Stomach (tissue), 19 donors: ENCODE results near the gene IFNA6. TPM values are rescaled to one million over a fixed set of nuclear protein-coding genes. Genes with fewer than 3 reads are reported as not detected.

Experiments used
- DNase-seq, 2 donors: peaks; one replicate each; pipeline versions ENCODE4 v3.0.0 to v3.0.0-alpha.2; 2013 to 2019
- H3K27ac ChIP-seq, 5 donors: fragments of 200-600 bp in 4 of 5; sonication (generic) in 4 of 5; one replicate each; pipeline ENCODE4 v1.5.1; 2013 to 2019; ENCODE audit warnings: mild to moderate bottlenecking in 1 of 5, moderate library complexity in 1 of 5
- H3K27me3 ChIP-seq, 3 donors: fragments of 200-600 bp; sonication (generic); one replicate each; pipeline ENCODE4 v1.5.1; 2017 to 2019; ENCODE audit warnings: mixed run types in 1 of 3
- H3K36me3 ChIP-seq, 4 donors: fragments of 200-600 bp; sonication (generic); 1 replicate in 3 of 4; 2 replicates in 1 of 4; pipeline ENCODE4 v1.5.1; 2016 to 2019
- H3K4me1 ChIP-seq, 4 donors: fragments of 200-600 bp; sonication (generic); one replicate each; pipeline ENCODE4 v1.5.1; 2016 to 2019
- H3K4me3 ChIP-seq, 4 donors: fragments of 200-600 bp; sonication (generic) in 3 of 4; one replicate each; pipeline ENCODE4 v1.5.1; 2016 to 2019; ENCODE audit warnings: mild to moderate bottlenecking in 1 of 4
- H3K9me3 ChIP-seq, 4 donors: fragments of 200-600 bp; sonication (generic); one replicate each; pipeline ENCODE4 v1.5.1; 2016 to 2019
- CTCF ChIP-seq, 7 experiments: fragments of 450-650 bp in 4 of 7; fragments of 200-600 bp in 3 of 7; sonication (generic) in 3 of 7; IDR thresholded peaks; one replicate each; pipeline ENCODE4 v1.5.1; 2016 to 2019; ENCODE audit warnings: antibody characterized with exemption in 7 of 7, control low read depth in 2 of 7, mild to moderate bottlenecking in 1 of 7
- EP300 ChIP-seq: sonication (generic); formaldehyde crosslinking; IDR thresholded peaks from one replicate; pipeline ENCODE4 v1.6.1; 2017; ENCODE audit warnings: antibody characterized with exemption
- POLR2A ChIP-seq, 4 donors: fragments of 450-650 bp; IDR thresholded peaks; one replicate each; pipeline ENCODE4 v1.6.1; 2016; ENCODE audit warnings: antibody characterized with exemption in 4 of 4, control low read depth in 2 of 4, mild to moderate bottlenecking in 1 of 4, moderate library complexity in 1 of 4
- POLR2AphosphoS5 ChIP-seq, 3 donors: sonication (generic); formaldehyde crosslinking; IDR thresholded peaks; one replicate each; pipeline ENCODE4 v1.6.1; 2016; ENCODE audit warnings: antibody characterized with exemption in 3 of 3
- WGBS, 5 donors: extraction: QIAGEN DNeasy Blood & Tissue Kit in 3 of 5; methylation state at CpG; one replicate each; pipeline versions ENCODE4 v1.1.5 to v1.1.7; 2013 to 2018; 5-methylcytosine and 5-hydroxymethylcytosine counted together
- intact Hi-C: fragments of 100-400 bp; cut with DNase I; formaldehyde crosslinking; loops from one replicate; pipeline ENCODE4 v1.15.1; 2023; ENCODE audit warnings: low total_unique reads
- long read RNA-seq, 10 donors: transcript quantifications; one replicate each; lab custom pipeline, GENCODE V29; 2026
- polyA plus RNA-seq, 3 donors: library from polyadenylated mRNA; stranded (reverse); fragments of 200-250 nt; gene quantifications; one replicate each; pipeline ENCODE4 v1.2.3, GENCODE V29; 2013
- total RNA-seq, 5 donors: library from RNA; depleted of rRNA; stranded (reverse); fragments of >200 nt; gene quantifications; one replicate each; pipeline versions ENCODE4 v1.1.0 to v1.2.3, GENCODE V29; 2014 to 2016
- donor health status: healthy with polysubstance abuse.
- donor health status: Bipolar disorder and iron deficiency.
- donor health status: healthy.

Gene IFNA6
- total RNA-seq (not detected), polyA plus RNA-seq (not detected)
- long read RNA-seq, donor 1 = 0 reads
- long read RNA-seq, donor 2 = 0 reads
- long read RNA-seq, donor 3 = 0 reads
- long read RNA-seq, donor 4 = 0 reads
- long read RNA-seq, donor 5 = 0 reads
- long read RNA-seq, donor 6 = 0 reads
- long read RNA-seq, donor 7 = 0 reads
- long read RNA-seq, donor 8 = 0 reads
- long read RNA-seq, donor 9 = 0 reads
- long read RNA-seq, donor 10 = 0 reads

GRCh38 chr9:21350787-21351186, at the start of gene IFNA6:
TSS of gene IFNA6 (minus strand) at chr9:21350887. CDS start at chr9:21350887, 0 bp downstream.
- no peaks in the 10 kb centered on the region for H3K36me3 ChIP-seq
- no peak within 1 kb of the TSS for H3K27ac ChIP-seq
- 60 to 87% (median 69%) methylated on average over 1 of the region's 1 CpG for WGBS, 5 donors
- peaks cover 0 to 5% (median under 1%) of the 10 kb centered on the region in 4 donors for H3K9me3 ChIP-seq
- H3K4me1 ChIP-seq = no peaks in the 10 kb centered on the region
- intact Hi-C loops = no loop called here
- no peak within 1 kb of the TSS for H3K4me3 ChIP-seq
- peaks cover 0 to 8% (median 0%) of the 10 kb centered on the region in 3 donors for H3K27me3 ChIP-seq
- TF ChIP-seq CTCF (IDR thresholded peaks at IDR 0.05) (no peak), POLR2A (IDR thresholded peaks at IDR 0.05) (no peak), POLR2AphosphoS5 (IDR thresholded peaks at IDR 0.05) (no peak), EP300 (no peak)
- DNase-seq = no peak

DNA sequence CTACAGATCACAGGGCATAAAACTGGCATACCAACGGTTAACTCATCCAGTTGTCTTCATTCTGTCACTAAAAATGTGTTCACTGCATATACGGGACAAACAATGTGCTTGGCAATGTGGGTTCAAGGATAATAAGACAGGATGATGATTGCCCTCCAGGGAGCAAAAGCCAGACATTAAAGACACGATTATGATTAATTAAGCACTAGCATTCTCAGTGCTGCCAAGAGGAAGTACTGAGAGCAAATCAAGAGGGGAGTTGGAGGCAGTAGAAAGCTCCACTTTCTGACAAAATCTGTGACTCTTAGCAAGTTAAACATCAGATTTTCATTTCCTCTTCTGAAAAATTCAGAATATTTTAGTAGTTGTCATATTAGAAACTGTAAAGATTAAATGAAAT, 49.3 kb upstream of the IFNA6 start:
- Histone ChIP-seq H3K9me3 (no peaks in the 10 kb centered on the region), H3K36me3 (no peaks in the 10 kb centered on the region), H3K27me3 (peaks cover 0 to 81% (median 33%) of the 10 kb centered on the region in 3 donors), H3K4me3 (no peak overlapping the region), H3K27ac (no peak overlapping the region), H3K4me1 (peaks cover 9 to 23% (median 20%) of the 10 kb centered on the region in 4 donors)
- WGBS, 5 donors = 33 to 50% (median 39%) methylated on average over 3 of the region's 3 CpGs
- TF ChIP-seq EP300 (no peak), POLR2A (IDR thresholded peaks at IDR 0.05) (no peak), POLR2AphosphoS5 (IDR thresholded peaks at IDR 0.05) (no peak), CTCF (IDR thresholded peaks at IDR 0.05) (no peak)
- intact Hi-C loops = loop anchor here (10.0 kb wide), 1 partner anchor 75 kb away; no protein-coding TSS in a partner anchor
- no peak for DNase-seq

DNA sequence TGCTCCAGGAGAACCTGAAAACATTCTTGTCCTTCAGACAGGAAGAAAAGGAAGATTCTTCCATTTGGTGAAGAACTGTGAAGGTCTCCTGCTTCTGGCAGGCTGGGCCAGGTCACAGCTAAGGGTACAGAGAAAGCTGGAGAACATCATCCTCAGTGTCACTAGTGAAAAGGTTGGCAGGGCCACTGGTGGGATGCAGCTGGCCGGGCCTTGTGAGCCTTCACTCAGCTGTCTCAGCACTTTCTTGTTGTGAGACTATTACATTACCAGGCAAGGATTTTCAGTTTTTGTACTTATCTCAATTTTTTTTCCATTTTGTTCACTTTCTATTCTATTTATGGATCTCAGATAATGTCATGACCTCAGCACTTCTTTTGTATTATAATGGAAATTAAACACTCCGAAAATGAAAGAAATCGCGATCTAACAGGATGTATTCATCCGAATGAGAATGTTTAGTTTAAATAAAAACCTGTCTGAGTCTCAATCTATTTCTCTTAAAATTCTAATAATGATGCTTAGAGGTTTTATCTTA, 48.3 kb upstream of the IFNA6 start:
- intact Hi-C loops = loop anchor here (10.0 kb wide), 1 partner anchor 74 kb away; no protein-coding TSS in a partner anchor
- no peak for DNase-seq
- Histone ChIP-seq H3K4me3 (no peak overlapping the region), H3K27ac (no peak overlapping the region), H3K4me1 (peaks cover 9 to 23% (median 20%) of the 10 kb centered on the region in 4 donors), H3K27me3 (peaks cover 0 to 90% (median 35%) of the 10 kb centered on the region in 3 donors), H3K9me3 (no peaks in the 10 kb centered on the region), H3K36me3 (no peaks in the 10 kb centered on the region)
- no peak for TF ChIP-seq POLR2A (IDR thresholded peaks at IDR 0.05)
- no peak for TF ChIP-seq EP300
- TF ChIP-seq POLR2AphosphoS5 (IDR thresholded peaks at IDR 0.05) = no peak
- TF ChIP-seq CTCF (IDR thresholded peaks at IDR 0.05) = no peak
- 85 to 93% (median 88%) methylated on average over 5 of the region's 5 CpGs for WGBS, 5 donors

GRCh38 chr9:21395778-21396717, 45.4 kb upstream of the IFNA6 start:
- no peak overlapping the region for H3K27ac ChIP-seq
- no peaks in the 10 kb centered on the region for H3K9me3 ChIP-seq
- peaks cover 0 to 10% (median 9%) of the 10 kb centered on the region in 4 donors for H3K4me1 ChIP-seq
- 7 to 8% (median 7%) methylated on average over 31 to 40 of the region's 40 CpGs for WGBS, 5 donors
- no peaks in the 10 kb centered on the region for H3K36me3 ChIP-seq
- peak; percentile 51 to 77 for DNase-seq
- peaks cover 0 to 87% (median 22%) of the 10 kb centered on the region in 3 donors for H3K27me3 ChIP-seq
- peak in 5 of 7 experiments; percentile 42 to 68 (median 65) for TF ChIP-seq CTCF (IDR thresholded peaks at IDR 0.05)
- no peak for TF ChIP-seq POLR2A (IDR thresholded peaks at IDR 0.05)
- intact Hi-C loops = loop anchor here (10.0 kb wide), 1 partner anchor 71 kb away; no protein-coding TSS in a partner anchor
- peak overlapping the region; percentile 39 to 63 (median 56) for H3K4me3 ChIP-seq
